Neural cell (in vitro differentiated cells): ENCODE measurements around the gene NECTIN2.

Experiments
- EP300 ChIP-seq: fragments of 450-650 bp; conservative IDR thresholded peaks from 2 replicates; pipeline ENCODE4 v1.6.1; 2014; ENCODE audit warnings: antibody characterized with exemption, mild to moderate bottlenecking, moderate library complexity; ENCODE audit not compliant: poor library complexity, severe bottlenecking
- MXI1 ChIP-seq: fragments of 450-650 bp; conservative IDR thresholded peaks from 2 replicates; pipeline ENCODE4 v1.6.1; 2014; ENCODE audit warnings: antibody characterized with exemption, mild to moderate bottlenecking; ENCODE audit not compliant: poor library complexity, severe bottlenecking
- RAD21 ChIP-seq: fragments of 450-650 bp; conservative IDR thresholded peaks from 2 replicates; pipeline ENCODE4 v1.6.1; 2014; ENCODE audit warnings: antibody characterized with exemption, mild to moderate bottlenecking, moderate library complexity
- TF ChIP-seq, protein P1 (sequence below): fragments of 450-650 bp; IDR thresholded peaks from 2 replicates; pipeline ENCODE4 v1.5.1; 2014; ENCODE audit warnings: antibody characterized with exemption, mild to moderate bottlenecking, moderate library complexity; ENCODE audit not compliant: poor library complexity, severe bottlenecking

DNA sequence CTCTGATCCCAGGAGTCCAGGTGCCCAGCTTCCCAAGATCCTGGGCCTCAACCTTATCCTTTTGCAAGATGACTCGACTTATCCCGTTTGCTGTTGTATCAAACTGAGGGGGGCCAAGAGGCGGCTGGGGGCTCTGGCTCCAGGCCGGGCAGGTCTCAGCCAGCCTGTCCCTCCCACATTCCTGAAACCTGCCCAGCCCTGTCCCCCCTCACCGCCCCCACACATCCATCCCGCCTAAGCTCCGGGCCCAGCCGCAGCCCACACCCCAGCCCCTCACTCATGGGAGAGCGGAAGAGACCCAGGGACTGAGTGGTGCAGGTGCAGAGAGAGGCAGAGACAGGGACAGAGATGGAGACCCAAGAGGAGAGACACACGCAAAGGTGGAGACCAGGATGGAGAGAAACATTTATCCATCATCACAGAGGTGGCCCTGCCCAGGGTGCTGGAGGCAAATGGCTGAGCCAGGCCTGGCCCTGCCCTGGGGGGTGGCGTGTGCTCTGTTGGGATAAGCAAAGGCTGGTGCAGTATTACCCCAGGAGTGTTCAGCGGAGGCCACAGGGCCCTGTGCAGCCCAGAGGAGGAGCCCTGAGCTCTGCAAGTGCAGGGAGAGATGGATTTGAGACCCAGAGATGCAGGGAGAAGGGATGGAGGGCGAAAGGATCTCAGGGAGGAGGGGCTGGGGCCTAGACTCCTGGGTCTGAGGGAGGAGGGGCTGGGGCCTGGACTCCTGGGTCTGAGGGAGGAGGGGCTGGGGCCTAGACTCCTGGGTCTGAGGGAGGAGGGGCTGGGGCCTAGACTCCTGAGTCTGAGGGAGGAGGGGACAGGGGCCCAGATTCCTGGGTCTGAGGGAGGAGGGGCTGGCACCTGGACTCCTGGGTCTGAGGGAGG, 35.6 kb upstream of the NECTIN2 start:
- TF ChIP-seq RAD21 (no peak), MXI1 (no peak), EP300 (no peak)
- TF ChIP-seq, protein P1, sequence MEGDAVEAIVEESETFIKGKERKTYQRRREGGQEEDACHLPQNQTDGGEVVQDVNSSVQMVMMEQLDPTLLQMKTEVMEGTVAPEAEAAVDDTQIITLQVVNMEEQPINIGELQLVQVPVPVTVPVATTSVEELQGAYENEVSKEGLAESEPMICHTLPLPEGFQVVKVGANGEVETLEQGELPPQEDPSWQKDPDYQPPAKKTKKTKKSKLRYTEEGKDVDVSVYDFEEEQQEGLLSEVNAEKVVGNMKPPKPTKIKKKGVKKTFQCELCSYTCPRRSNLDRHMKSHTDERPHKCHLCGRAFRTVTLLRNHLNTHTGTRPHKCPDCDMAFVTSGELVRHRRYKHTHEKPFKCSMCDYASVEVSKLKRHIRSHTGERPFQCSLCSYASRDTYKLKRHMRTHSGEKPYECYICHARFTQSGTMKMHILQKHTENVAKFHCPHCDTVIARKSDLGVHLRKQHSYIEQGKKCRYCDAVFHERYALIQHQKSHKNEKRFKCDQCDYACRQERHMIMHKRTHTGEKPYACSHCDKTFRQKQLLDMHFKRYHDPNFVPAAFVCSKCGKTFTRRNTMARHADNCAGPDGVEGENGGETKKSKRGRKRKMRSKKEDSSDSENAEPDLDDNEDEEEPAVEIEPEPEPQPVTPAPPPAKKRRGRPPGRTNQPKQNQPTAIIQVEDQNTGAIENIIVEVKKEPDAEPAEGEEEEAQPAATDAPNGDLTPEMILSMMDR: no peak
